NCI-H226 (cell line): ENCODE results near the gene TMEM185B.
"Not testable (repeated sequence)": the region's sequence is repeated elsewhere in the genome, so short reads cannot be mapped to it uniquely, and the experiment has no call there.

Experiments used
- DNase-seq: peaks from one replicate; pipeline ENCODE4 v3.0.0-alpha.2; 2015

Gene TMEM185B

GRCh38 chr2:120251078-120251477 is 27.9 kb upstream of the TMEM185B start:
- no peak for DNase-seq

- no peak for DNase-seq
Observed at GRCh38 chr2:120250640-120251039, 27.4 kb upstream of the TMEM185B start.

GRCh38 chr2:120247851-120248250 is 24.7 kb upstream of the TMEM185B start:
- DNase-seq: no peak

GRCh38 chr2:120246546-120247300 is 23.5 kb upstream of the TMEM185B start:
- no peak for DNase-seq

- peak; percentile 64 for DNase-seq
Observed at GRCh38 chr2:120245520-120246332, 22.5 kb upstream of the TMEM185B start.

GRCh38 chr2:120244656-120245519 is 21.7 kb upstream of the TMEM185B start:
- no peak for DNase-seq

- DNase-seq: no peak
Observed at GRCh38 chr2:120243875-120244553, 20.8 kb upstream of the TMEM185B start.

GRCh38 chr2:120243211-120243610 is 20.0 kb upstream of the TMEM185B start:
- peak; percentile 46 for DNase-seq

GRCh38 chr2:120241684-120242083 is 18.5 kb upstream of the TMEM185B start:
- DNase-seq: no peak

GRCh38 chr2:120240901-120241429 is 17.8 kb upstream of the TMEM185B start:
- DNase-seq: no peak

GRCh38 chr2:120239488-120240287 is 16.5 kb upstream of the TMEM185B start:
- DNase-seq: peak; percentile 90

- peak; percentile 80 for DNase-seq
Observed at GRCh38 chr2:120238728-120239487, 15.7 kb upstream of the TMEM185B start.

- DNase-seq: peak; percentile 91
Observed at GRCh38 chr2:120237491-120237902, 14.3 kb upstream of the TMEM185B start.

- no peak for DNase-seq
Observed at GRCh38 chr2:120236791-120237190, 13.6 kb upstream of the TMEM185B start.

GRCh38 chr2:120236316-120236715 is 13.1 kb upstream of the TMEM185B start:
- no peak for DNase-seq

- DNase-seq: no peak
Observed at GRCh38 chr2:120235681-120236080, 12.5 kb upstream of the TMEM185B start.

GRCh38 chr2:120235158-120235557 is 12.0 kb upstream of the TMEM185B start:
- not testable (repeated sequence) for DNase-seq

GRCh38 chr2:120233292-120233691 is 10.1 kb upstream of the TMEM185B start:
- DNase-seq: no peak

GRCh38 chr2:120231974-120232635 is 8.9 kb upstream of the TMEM185B start:
- DNase-seq: no peak

GRCh38 chr2:120231564-120231973 is 8.4 kb upstream of the TMEM185B start:
- no peak for DNase-seq
